NCI-H446 treated with DMSO at 0.1 percent for 48 hours (cell line): ENCODE measurements around the gene KLF16.

ENCODE experiments used
- DNase-seq: peaks from one replicate; lab custom pipeline; 2025; lab: John Stamatoyannopoulos, UW

Gene KLF16

DNA sequence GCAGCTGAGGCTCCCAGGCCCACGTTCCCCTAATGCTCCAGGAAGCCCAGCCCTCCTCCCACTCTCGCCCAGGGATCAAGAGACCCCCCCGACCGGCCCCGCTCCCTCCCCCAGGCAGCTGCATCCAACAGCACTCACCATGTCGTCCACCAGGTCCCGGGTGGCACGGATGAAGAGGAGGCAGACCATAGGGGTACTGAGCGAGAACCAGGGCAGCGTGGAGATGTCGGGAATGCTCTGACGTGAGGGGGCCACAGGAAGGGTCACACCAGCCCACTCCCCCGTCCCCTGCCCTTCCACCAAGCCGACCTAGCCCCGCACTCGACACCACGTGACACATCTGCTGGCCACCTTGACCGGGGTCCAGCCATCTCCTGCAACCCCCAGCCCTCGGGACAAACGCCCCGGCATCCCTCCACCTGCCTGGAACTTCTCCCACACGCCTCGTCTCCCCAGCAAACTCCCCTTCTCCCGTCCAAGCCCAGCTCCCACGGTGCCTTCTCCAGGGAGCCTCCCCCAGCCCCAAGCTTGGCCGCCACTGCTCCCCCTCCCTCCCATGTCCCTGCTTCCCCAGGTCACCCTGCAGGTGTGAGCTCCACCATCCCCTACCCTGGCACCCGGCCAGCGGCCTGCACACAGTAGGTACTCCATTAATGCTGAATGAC lies 56.2 kb downstream of the KLF16 start:
- no peak for DNase-seq

DNA sequence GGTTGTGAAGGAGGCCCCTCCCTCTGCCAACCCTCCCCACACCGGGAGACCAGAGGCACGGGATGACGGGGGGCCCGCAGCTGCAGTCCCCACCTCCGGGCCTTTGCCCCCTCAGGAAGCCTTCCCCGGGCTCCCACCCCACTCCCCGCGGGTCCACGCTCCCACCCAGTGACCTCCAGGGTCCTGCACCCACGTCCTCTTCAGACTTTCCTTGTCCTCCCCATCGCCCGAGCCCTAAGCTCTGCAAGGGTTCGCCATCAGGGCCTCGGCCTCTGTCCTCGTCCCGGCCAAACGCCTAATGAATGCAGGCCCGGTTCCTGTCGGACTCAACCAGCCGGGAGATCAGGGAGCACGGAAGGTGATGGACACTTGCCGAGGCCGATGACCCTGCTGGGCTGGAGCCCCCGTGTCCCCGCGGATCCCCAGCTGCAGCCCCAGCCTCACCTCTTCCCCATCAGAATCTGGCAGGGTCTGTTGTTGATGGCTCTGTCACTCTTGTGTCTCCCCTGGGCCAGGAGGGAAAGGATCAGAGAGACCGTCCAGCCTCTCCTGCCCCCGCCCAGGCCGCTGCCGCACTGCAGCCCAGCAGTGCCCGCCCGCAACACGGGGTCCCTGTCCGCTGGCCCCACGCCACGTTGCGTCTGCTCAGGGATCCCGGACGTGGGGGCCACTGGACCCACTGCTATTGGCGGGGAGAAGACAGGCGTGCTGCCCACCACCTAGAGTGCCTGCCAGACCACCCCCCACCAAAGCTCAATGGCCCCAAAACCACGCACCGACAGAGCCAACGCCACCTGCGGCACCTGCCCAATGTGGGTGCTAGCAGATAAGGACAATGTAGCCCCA lies 57.0 kb downstream of the KLF16 start:
- DNase-seq, result no peak

DNA sequence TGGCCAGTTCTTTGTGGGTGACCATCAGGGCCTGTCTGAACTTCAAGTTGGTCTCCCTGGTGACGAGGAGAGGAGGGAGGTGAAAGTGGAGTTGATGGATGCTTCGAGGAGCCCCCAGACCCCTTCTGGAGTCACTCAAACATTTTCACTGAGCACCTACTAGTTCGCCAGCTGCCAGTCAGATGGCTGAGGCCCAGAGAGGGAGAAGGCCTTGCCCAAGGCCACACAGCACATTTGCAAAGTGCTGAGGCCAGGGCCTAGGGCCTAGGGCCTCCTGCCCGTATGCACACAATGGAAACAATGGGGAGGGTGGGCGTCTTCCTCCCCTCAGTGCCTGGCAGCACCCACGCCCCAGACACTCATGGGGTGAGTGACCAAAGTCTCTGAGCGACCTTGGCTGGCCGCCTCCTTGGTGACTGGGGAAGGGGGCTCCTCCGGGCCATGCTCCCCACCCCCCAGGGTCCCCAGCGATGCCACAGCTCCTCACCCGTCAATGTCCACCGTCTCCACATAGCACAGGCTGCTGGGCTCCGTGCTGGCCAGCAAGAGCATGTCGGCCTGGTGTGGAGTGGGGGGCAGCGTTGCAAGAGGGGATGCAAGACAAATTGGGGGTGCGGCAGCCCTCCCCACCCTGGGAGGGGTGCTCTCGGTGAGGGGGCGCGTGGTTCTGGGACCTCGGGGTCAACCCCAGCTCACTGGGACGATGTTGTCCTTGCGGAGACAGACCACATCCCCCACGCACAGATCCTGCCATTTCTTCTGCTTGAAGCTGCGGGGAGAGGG lies 57.8 kb downstream of the KLF16 start:
- no peak for DNase-seq

DNA sequence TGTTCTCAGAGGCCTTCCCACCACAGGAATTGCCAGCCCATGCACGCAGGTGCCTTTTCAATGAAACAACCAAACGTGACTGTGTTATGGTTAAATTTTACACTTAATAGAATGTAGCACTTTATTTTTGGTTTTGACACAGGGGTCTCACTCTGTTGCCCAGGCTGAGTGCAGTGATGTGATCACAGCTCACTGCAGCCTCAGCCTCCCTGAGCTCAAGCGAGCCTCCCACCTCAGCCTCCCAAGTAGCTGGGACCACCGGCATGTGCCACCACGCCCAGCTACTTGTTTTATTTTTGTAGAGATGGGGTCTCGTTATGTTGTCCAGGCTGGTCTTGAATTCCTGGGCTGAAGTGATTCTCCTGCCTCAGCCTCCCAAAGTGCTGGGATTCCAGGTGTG lies 58.5 kb downstream of the KLF16 start:
- DNase-seq, result no peak
